ENCODE measurements around the gene SCAF4. TPM values are rescaled to one million over a fixed set of nuclear protein-coding genes. Genes with fewer than 3 reads are reported as not detected.
"Not testable (repeated sequence)": the region's sequence is repeated elsewhere in the genome, so short reads cannot be mapped to it uniquely, and the experiment has no call there.

The SCAF4 gene
- total and polyA plus RNA-seq, 5 donors, result 9.7 to 22.1 (median 18.8) TPM

DNA sequence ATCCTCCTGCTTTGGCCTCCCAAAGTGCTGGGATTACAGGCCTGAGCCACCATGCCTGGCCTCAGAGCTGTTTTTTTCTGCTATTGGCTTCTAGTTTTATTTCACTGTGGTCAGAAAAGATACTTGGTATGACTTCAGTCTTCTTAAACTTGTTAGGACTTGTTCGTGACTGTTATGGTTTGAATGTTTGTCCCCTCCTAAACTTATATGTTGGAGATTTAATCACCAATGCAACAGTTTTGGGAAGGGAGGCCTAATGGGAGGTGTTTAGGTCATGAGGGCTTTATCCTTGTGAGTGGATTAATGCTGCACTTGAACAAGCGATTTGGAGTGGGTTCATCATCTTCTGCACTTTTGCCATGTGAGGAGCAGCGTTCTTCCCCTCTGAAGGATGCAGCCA is 96.9 kb downstream of the SCAF4 start:
- ATAC-seq (no peak), DNase-seq (no peak)
- H3K27me3 ChIP-seq (ENCODE audit: control insufficient read depth, insufficient read depth), result no peaks in the 10 kb centered on the region
- no peaks in the 10 kb centered on the region for H3K4me1 ChIP-seq (ENCODE audit: control insufficient read depth, insufficient read depth, low read length)
- no peak overlapping the region for H3K27ac ChIP-seq (ENCODE audit: low read length)
- no peak overlapping the region for H3K4me3 ChIP-seq (ENCODE audit: low read length)
- WGBS, result 94% methylated on average over 3 of the region's 3 CpGs
- intact Hi-C loops (cut with DNase I), result no loop called here
- H3K9me3 ChIP-seq (ENCODE audit: control insufficient read depth, low read length), result no peaks in the 10 kb centered on the region

DNA sequence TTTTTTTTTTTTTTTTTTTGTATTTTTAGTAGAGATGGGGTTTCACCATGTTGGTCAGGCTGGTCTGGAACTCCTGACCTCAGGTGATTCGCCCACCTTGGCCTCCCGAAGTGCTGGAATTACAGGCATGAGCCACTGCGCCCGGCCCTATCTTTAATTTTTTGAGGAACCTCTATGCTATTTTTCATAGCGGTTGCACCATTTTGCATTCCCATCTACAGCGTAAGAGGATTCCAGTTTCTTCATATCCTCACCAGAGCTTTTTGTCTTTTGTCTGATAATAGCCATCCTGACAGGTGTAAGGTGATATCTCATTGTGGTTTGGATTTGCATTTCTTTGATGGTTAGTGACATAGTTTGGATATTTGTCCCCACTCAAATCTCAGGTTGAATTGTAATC is 100.0 kb downstream of the SCAF4 start:
- ATAC-seq; H3K27me3 ChIP-seq (ENCODE audit: control insufficient read depth, insufficient read depth); DNase-seq; intact Hi-C loops (cut with DNase I); H3K4me1 ChIP-seq (ENCODE audit: control insufficient read depth, insufficient read depth, low read length); H3K9me3 ChIP-seq (ENCODE audit: control insufficient read depth, low read length); H3K27ac ChIP-seq (ENCODE audit: low read length); H3K4me3 ChIP-seq (ENCODE audit: low read length): not testable (repeated sequence)
- 98% methylated on average over 6 of the region's 6 CpGs for WGBS

DNA sequence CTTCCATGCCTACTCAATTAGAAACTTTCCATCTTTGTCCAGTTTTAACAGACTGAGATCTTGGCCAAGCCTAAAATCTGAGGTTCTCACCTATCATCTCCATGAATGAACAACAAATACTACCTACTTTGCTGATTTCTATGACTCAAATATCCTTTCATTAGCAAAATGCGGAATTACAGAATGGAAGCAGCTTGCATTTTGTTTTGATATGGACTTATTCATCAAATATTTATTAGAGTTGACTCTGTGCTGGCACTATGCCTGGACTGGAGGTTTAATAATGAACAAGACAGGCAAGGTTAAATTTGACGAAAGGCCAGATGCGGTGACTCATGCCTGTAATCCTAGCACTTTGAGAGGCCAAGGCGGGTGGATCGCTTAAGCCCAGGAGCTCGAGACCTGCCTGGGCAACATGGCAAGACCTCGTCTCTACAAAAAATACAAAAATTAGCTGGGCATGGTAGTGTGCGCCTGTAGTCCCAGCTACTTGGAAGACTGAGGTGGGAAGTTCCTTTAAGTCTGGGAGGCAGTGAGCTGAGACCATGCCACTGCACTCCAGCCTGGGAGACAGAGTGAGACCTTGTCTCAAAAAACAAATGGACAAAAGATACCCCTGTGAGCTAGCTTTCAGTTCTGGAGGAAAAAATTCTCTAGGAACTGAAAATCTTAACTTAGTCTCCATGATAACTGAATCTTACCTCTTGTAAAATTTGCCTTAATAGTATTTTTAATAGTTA is 101.8 kb downstream of the SCAF4 start:
- Histone ChIP-seq H3K9me3 (ENCODE audit: control insufficient read depth, low read length) (no peaks in the 10 kb centered on the region), H3K27me3 (ENCODE audit: control insufficient read depth, insufficient read depth) (no peaks in the 10 kb centered on the region), H3K27ac (ENCODE audit: low read length) (no peak overlapping the region), H3K4me1 (ENCODE audit: control insufficient read depth, insufficient read depth, low read length) (no peaks in the 10 kb centered on the region), H3K4me3 (ENCODE audit: low read length) (no peak overlapping the region)
- no peak for ATAC-seq
- intact Hi-C loops (cut with DNase I), result no loop called here
- 65% methylated on average over 8 of the region's 8 CpGs for WGBS
- no peak for DNase-seq

DNA sequence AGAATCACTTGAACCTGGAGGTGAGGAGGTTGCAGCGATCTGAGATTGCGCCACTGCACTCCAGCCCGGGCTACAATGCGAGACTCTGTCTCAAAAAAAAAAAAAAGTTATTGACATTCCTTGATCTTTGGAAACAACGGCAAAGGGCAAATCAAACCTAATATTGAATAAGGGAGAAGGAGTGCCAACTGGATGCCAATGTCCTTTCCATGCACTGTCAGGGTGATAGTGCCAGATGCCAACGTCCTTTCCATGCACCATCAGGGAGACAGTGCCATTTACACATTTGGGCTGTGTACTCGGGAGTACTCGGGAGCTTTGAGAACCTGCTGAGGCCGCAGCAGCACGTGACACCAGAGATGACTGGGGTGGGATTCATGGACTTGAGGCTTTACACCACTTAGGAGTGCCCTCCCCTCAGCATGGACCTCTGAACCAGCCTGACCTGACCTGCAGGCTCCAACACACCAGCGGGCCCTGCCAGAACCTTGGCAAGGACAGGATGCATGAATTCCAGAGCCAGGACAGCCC is 106.9 kb downstream of the SCAF4 start:
- 91% methylated on average over 11 of the region's 11 CpGs for WGBS
- Histone ChIP-seq H3K9me3 (ENCODE audit: control insufficient read depth, low read length) (no peaks in the 10 kb centered on the region), H3K27me3 (ENCODE audit: control insufficient read depth, insufficient read depth) (no peaks in the 10 kb centered on the region), H3K4me1 (ENCODE audit: control insufficient read depth, insufficient read depth, low read length) (no peaks in the 10 kb centered on the region), H3K4me3 (ENCODE audit: low read length) (no peak overlapping the region), H3K27ac (ENCODE audit: low read length) (no peak overlapping the region)
- DNase-seq (no peak), ATAC-seq (no peak)
- intact Hi-C loops (cut with DNase I), result no loop called here

DNA sequence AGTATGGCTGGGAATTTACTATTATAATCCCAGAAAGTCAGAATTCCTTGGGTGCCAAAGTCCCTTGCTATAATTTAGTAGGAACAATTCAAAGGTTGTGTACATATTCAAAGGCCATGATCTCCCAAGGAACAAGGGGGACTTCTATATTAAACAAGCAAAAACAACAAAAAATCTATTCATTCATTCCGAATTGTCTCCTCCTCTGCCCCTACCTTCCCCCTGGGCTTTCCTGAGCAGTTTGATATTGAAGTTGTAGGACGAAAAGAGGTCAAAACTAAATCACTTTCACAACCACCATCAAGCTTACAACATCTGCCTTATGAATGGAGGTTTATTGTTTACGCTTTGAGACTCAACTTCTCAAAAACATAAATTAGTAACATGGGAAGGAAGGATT is 107.7 kb downstream of the SCAF4 start:
- WGBS, result 79% methylated on average over 3 of the region's 3 CpGs

DNA sequence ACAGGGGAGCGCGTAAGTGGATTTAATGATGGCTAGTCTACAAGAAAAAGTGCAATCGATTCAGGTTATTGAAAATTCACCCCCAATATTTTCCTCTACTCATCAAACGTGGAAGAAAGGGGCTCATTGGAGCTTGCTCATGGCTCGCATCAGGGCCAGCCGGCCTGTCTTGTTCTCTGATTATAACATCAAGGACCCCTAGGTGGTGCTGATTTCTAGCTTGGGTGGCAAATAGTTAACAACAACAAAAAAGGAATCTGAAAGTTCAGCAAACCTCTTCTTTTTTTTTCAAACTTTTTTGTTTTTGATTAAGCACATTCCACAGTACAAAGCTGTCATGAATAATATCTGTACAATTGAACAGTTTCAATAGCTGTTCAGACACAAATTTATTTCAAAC is 108.3 kb downstream of the SCAF4 start:
- Histone ChIP-seq H3K4me3 (ENCODE audit: low read length) (no peak overlapping the region), H3K4me1 (ENCODE audit: control insufficient read depth, insufficient read depth, low read length) (no peaks in the 10 kb centered on the region), H3K27me3 (ENCODE audit: control insufficient read depth, insufficient read depth) (no peaks in the 10 kb centered on the region), H3K9me3 (ENCODE audit: control insufficient read depth, low read length) (no peaks in the 10 kb centered on the region), H3K27ac (ENCODE audit: low read length) (no peak overlapping the region)
- ATAC-seq (no peak), DNase-seq (no peak)
- intact Hi-C loops (cut with DNase I), result no loop called here
- 80% methylated on average over 6 of the region's 6 CpGs for WGBS

More for the DNA sequence above, 107.7 kb downstream of the SCAF4 start:
- intact Hi-C loops (cut with DNase I), result no loop called here
- DNase-seq (no peak), ATAC-seq (no peak)
- Histone ChIP-seq H3K4me1 (ENCODE audit: control insufficient read depth, insufficient read depth, low read length) (no peaks in the 10 kb centered on the region), H3K27ac (ENCODE audit: low read length) (no peak overlapping the region), H3K27me3 (ENCODE audit: control insufficient read depth, insufficient read depth) (no peaks in the 10 kb centered on the region), H3K9me3 (ENCODE audit: control insufficient read depth, low read length) (no peaks in the 10 kb centered on the region), H3K4me3 (ENCODE audit: low read length) (no peak overlapping the region)

DNA sequence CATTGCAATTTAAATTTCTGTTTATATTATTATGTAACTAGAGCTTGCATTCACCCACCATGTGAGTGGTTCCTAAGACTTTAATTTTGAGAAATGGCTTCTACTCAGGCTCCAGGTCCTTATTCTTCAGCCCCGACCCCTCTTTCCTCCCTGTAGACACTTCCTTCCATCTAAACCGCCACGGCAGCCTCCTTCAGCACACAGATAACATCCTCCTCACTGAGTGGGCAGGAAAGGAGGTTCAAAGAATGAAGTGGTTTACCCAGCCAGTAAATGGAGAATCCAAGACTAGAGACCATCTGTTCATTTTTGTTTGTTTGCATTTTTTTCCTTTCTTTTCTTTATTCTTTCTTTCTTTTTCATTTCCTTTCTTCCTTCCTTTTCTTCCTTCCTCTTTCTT is 109.5 kb downstream of the SCAF4 start:
- DNase-seq (no peak), ATAC-seq (no peak)
- intact Hi-C loops (cut with DNase I), result no loop called here
- H3K27me3 ChIP-seq (ENCODE audit: control insufficient read depth, insufficient read depth), result no peaks in the 10 kb centered on the region
- no peaks in the 10 kb centered on the region for H3K9me3 ChIP-seq (ENCODE audit: control insufficient read depth, low read length)
- no peak overlapping the region for H3K4me3 ChIP-seq (ENCODE audit: low read length)
- no peak overlapping the region for H3K27ac ChIP-seq (ENCODE audit: low read length)
- 48% methylated on average over 3 of the region's 3 CpGs for WGBS
- no peaks in the 10 kb centered on the region for H3K4me1 ChIP-seq (ENCODE audit: control insufficient read depth, insufficient read depth, low read length)

Other genes starting within 250 kb of the SCAF4 start
- 100 to 1,000 TPM; 331 to 391 (median 359) TPM for gene SOD1, start 72.4 kb downstream of the SCAF4 start, total RNA-seq
- gene SOD1, start 72.4 kb downstream of the SCAF4 start, polyA plus RNA-seq, result 665 TPM
- under 1 TPM; 0.11 to 0.82 (median 0.59) TPM for gene HUNK, start 140.9 kb upstream of the SCAF4 start, total RNA-seq
- gene HUNK, start 140.9 kb upstream of the SCAF4 start, polyA plus RNA-seq, result 0.07 TPM

Data from right cardiac atrium (tissue), 5 donors.